ENCODE measurements around the gene MUC22.
"Not testable (repeated sequence)": the region's sequence is repeated elsewhere in the genome, so short reads cannot be mapped to it uniquely, and the experiment has no call there.

The MUC22 gene

DNA sequence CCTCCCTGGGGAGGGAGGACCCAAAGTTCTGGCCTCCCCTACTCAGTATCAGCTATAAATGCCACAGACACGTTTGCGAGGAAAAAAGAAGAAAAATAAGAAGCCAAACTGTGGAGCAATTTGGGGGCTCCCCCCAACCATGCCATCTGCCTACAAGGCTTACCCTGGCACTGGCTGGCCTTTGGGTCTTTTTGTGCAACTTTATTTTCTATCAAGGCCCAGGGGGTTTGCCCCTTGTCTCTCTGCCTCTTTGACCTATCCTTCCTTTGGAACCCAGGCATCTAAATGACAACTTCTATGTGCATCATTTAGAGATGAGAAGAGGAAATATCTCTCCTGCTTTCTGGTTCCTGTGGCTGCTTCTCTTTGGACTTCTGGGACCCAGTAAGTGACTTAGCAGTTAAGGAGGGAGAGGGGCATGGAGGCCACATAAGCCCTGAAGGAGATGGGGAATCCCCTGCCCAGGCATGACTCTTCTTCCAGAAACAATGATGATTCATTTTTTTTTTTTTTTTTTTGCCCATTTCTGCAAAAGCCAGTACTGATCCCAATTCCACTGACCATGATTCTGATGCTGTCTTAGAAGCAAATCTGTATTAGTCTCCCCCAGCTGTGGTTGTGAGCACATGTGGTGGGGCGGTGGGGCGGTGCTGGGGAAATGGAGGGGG is at the start of gene MUC22:
MUC22 (plus strand) TSS at position 82 of the 668 bp plus-strand sequence; CDS start at position 315, 233 bp downstream.
- DNase-seq, result no peak

GRCh38 chr6:30960907-30961673 is 49.2 kb upstream of the MUC22 start:
- no peak for DNase-seq

GRCh38 chr6:30962716-30963115 is 47.6 kb upstream of the MUC22 start:
- no peak for DNase-seq

DNA sequence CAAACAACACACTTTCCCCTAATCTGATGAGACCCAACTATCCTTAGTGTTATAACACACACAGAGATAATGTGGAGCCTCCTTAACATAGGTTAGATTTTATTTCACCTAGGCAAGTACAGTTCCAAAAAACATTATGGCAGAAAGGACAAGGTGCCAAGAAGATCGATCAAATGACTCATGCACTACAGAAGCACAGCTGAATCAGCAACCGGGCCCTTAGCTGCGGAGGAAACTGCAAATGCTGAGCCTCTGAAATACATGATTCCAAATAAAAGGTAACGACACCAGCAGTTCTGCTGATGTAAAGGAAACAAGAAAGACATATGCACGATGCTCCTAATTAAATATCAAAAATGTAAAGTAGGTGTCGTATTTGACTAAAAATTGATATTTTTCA is 46.6 kb upstream of the MUC22 start:
- no peak for DNase-seq

GRCh38 chr6:30964075-30964474 is 46.2 kb upstream of the MUC22 start:
- no peak for DNase-seq

DNA sequence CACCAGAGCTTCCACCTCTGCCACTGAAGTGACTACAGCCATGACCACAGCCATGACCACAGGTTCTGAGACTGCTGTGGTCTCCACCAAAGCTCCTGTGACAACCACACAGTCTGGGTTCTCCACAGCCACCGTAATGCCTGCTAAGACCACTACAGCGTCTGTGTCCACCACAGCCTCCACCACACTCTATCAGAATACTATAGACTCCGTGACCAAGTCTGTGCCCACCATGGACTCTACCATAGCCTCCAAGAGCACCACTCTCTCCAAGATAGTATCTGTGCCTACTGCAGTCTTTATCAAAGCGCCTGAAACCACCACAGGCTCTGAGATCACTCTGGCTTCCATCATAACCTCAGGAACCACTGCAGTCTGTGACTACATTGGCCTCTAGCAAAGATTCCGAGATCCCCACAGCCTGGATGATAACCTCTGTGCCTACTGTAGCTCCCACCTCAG is 45.1 kb upstream of the MUC22 start:
- DNase-seq, result no peak

GRCh38 chr6:30966154-30966553 is 44.1 kb upstream of the MUC22 start:
- DNase-seq, result no peak

DNA sequence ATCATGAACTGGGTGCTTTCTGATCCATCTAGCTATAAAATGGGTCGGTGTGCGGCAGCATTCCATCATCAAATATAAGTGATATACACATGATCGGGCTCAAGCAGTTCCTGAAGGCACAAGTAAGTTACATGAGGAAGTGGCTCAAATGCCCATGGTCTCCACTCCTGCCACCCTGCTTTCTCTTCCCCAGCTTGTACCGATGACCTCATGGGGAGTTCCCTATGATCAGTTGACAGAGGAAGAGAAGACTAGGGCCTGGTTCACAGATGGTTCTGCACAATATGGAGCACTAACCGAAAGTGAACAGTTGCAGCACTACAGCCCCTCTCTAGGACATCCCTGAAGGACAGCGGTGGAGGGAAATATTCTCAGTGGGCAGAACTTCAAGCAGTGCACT is 41.1 kb upstream of the MUC22 start:
- not testable (repeated sequence) for DNase-seq

DNA sequence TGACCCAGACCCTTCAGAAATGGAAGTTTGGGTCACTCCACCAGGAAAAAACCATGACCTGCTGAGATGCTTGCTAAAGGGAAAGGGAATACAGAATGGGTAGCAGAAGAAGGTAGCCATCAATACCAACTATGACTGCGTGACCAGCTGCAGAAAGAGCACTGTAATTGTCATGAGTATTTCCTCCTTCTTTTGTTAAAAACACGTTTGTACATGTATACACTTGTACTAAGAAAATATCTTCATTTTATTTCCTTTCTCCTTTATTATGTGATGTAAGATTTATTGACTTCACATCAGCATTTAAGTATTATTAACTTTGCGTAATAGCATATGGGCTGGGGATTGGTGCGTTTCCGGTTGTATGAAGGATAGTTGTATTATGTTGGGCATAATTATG is 39.3 kb upstream of the MUC22 start:
- no peak for DNase-seq

DNA sequence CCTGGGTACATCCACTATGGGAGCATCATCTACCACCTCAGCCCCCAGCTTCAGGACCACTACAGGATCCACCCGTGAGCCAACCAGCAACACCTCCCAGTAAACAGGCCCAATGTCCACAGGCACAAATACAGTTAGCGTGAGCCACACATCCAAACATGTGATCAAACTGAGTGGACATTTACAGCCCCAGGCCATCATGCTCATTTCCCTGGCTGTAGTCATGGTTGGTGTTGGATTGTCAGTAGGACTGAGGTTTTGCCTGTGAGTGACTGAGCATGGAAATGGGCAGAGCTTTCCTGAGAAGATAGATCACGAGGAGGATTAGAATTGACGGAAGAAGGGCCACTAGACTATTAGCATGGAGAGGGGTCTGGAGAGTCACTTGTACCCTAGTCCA is 37.5 kb upstream of the MUC22 start:
- no peak for DNase-seq

- DNase-seq, result no peak
Measured at GRCh38 chr6:30974490-30975252, 35.6 kb upstream of the MUC22 start.

DNA sequence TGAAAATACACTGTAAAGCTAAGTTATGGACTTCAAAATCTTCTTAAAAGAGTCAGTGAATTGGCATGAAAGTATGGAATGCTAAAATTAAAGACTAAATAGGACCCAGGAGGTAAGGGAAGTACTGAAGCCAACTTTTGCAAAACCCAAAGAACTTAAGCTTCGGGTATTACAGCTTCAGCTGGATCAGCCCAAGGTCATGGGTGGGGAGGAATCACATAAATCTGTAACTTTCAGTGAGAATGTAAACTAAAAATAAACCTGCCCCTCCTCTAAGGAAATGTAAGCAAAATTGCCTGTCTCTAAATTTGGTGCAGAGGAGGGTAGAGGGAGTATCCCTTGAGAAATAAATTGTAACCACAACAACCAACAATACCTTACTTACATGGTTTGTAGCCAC is 31.1 kb upstream of the MUC22 start:
- no peak for DNase-seq

GRCh38 chr6:30979690-30980089 is 30.6 kb upstream of the MUC22 start:
- no peak for DNase-seq

GRCh38 chr6:30981942-30982772 is 28.1 kb upstream of the MUC22 start:
- DNase-seq, result no peak

DNA sequence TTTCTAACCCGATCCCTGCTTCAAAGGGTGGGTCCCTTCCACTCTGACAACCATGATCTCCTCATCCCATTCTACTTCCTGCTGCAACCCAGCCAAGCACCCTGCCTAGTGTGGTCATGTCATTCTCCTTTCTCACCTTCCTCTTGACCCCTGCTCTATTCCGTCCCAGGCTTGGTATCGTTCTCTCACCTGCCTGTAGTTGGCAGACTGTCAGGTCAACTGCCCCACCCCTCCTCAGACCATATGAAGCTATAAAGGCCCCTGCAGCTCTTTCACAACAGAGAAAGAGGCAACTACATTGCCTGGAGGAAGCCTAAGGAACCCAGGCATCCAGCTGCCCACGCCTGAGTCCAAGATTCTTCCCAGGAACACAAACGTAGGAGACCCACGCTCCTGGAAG is 26.8 kb upstream of the MUC22 start, which contains the start of gene MUC21:
MUC21 (plus strand) TSS at position 280 of the 400 bp plus-strand sequence. CDS start 241 bp downstream, outside the sequence.
- DNase-seq, result no peak

DNA sequence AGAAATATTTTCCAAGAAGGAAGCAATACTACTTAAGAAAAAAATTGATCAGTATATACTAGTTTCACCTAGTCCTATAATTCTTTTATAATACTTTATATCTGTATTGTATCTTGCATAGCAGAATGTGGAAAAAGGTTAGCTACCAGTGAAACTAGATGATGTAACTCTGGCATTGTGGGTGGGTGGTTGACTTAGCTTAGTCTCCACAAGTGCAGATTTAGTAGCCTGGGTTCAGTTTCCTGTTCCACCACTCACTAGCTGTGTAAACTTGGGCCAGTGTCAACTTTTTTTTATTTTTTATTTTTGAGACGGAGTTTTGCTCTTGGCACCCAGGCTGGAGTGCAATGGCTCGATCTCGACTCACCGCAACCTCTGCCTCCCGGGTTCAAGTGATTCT is 24.8 kb upstream of the MUC22 start:
- DNase-seq, result no peak

- no peak for DNase-seq
Measured at GRCh38 chr6:30987304-30987703, 23.0 kb upstream of the MUC22 start.

DNA sequence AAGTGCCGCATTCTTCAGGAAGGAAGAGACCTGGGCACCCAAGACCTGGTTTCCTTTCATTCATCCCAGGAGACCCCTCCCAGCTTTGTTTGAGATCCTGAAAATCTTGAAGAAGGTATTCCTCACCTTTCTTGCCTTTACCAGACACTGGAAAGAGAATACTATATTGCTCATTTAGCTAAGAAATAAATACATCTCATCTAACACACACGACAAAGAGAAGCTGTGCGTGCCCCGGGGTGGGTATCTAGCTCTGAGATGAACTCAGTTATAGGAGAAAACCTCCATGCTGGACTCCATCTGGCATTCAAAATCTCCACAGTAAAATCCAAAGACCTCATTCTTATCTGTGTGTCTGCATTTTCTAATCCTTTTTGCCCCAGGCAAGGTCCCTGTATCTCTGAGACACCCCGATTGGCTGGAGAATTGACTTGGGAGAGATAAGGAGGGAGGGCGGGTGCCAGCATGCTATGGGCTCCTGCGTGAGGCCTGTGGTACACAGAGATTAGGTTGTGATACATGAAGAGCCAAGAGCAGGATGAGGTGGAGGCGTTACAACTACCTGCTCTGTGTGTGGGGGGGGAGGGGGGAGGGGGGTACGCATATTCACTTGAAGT is 22.0 kb upstream of the MUC22 start:
- DNase-seq, result no peak

DNA sequence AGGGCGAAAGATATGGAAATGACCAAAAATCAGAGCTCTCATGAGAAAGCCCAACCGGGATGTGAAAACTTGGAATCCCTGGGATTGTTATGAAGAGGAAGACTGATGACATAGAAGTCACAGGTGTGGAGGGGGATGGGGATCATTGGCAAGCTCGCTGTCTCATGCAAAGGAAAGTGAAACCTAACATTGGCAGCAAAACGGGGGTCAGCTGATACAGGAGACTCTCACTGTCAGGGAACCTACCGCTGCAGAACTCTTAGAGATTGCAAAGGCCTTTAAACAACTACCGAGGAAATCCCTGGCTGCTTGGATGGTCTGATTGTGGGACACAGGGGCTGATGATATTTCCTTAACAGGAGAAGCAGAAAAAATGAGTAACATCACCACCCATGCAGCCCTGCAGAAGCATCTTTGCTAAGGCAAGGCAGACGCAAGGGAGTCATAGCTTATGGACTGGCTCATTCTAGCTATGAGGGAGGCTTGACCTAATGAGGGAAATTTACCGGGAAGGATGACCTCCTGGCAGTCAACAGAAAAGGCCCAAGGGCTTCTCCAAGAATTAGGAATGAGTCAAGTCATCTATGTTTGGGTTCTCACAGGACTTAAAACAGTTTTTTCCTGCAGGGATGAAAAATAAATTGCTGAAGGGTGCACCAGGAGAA is 19.7 kb upstream of the MUC22 start:
- DNase-seq, result no peak

DNA sequence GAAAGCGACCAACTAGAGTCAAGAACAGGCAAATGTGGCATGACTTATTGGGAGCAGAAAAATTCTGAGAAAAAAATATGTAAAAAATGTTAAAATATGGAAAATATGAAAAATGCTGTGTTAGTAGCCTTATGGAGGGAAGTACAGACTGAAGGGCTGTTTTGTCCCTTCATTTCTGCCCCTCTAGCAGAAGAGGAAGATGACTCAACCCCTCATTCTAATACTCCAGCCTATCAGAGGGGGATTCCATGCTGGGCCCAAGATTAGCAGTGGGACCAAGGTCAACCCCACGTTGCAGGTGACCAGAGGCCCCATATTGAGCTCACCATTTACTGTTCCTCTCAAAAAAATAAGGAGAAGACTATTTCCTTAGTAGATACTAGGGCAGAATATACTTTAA is 18.4 kb upstream of the MUC22 start:
- no peak for DNase-seq

- no peak for DNase-seq
Measured at GRCh38 chr6:30997301-30997700, 13.0 kb upstream of the MUC22 start.

GRCh38 chr6:30998785-30999184 is 11.5 kb upstream of the MUC22 start:
- DNase-seq, result no peak
